GM12864 (cell line): ENCODE measurements around the gene RALGPS1.

Experiments
- DNase-seq: peaks from one replicate; pipeline ENCODE4 v3.0.0-alpha.2; 2011; ENCODE audit warnings: low read depth
- H3K4me3 ChIP-seq: 2 replicates; pipeline ENCODE4 v1.5.1; 2011; ENCODE audit warnings: mild to moderate bottlenecking, low read depth, low read length, control low read depth
- CTCF ChIP-seq: IDR thresholded peaks from 2 replicates; pipeline ENCODE4 v1.5.1; 2011; ENCODE audit warnings: low read depth, mild to moderate bottlenecking, moderate library complexity, low read length, control low read depth, inconsistent platforms; ENCODE audit errors: missing control alignments

The RALGPS1 gene

GRCh38 chr9:126992427-126992826 is 77.8 kb downstream of the RALGPS1 start:
- H3K4me3 ChIP-seq, result no peak overlapping the region
- no peak for TF ChIP-seq CTCF
- DNase-seq, result no peak

- no peak overlapping the region for H3K4me3 ChIP-seq
- no peak for DNase-seq
- TF ChIP-seq CTCF, result no peak
Measured at GRCh38 chr9:126999315-127000068, 84.9 kb downstream of the RALGPS1 start.

GRCh38 chr9:127004946-127005769 is 90.6 kb downstream of the RALGPS1 start:
- DNase-seq, result peak; percentile 95
- TF ChIP-seq CTCF, result no peak
- no peak overlapping the region for H3K4me3 ChIP-seq

- no peak for DNase-seq
- no peak for TF ChIP-seq CTCF
- H3K4me3 ChIP-seq, result no peak overlapping the region
Measured at GRCh38 chr9:127005770-127006314, 91.3 kb downstream of the RALGPS1 start.

- DNase-seq, result no peak
- TF ChIP-seq CTCF, result no peak
- H3K4me3 ChIP-seq, result no peak overlapping the region
Measured at GRCh38 chr9:127007638-127008037, 93.1 kb downstream of the RALGPS1 start.

GRCh38 chr9:127008076-127008475 is 93.5 kb downstream of the RALGPS1 start:
- no peak for TF ChIP-seq CTCF
- DNase-seq, result no peak
- H3K4me3 ChIP-seq, result no peak overlapping the region

- DNase-seq, result no peak
- no peak for TF ChIP-seq CTCF
- no peak overlapping the region for H3K4me3 ChIP-seq
Measured at GRCh38 chr9:127011772-127012171, 97.2 kb downstream of the RALGPS1 start.
